ENCODE results near the gene HAO2.

Gene HAO2

GRCh38 chr1:119410961-119411360, 42.4 kb downstream of the HAO2 start:
- TF ChIP-seq CTCF (IDR thresholded peaks at IDR 0.05; ENCODE audit: insufficient read depth, missing control alignments): no peak
- DNase-seq (ENCODE audit: insufficient read length, low spot score): no peak

GRCh38 chr1:119414950-119415349, 46.4 kb downstream of the HAO2 start, which contains the start of gene HSD3B2:
TSS of gene HSD3B2 (plus strand) at chr1:119415150. CDS start at chr1:119415420, 270 bp downstream.
- FAIRE-seq (no peak), DNase-seq (ENCODE audit: insufficient read length, low spot score) (no peak)
- no peak for TF ChIP-seq CTCF (IDR thresholded peaks at IDR 0.05; ENCODE audit: insufficient read depth, missing control alignments)

More at GRCh38 chr1:119410961-119411360, 42.4 kb downstream of the HAO2 start:
- FAIRE-seq: no peak

DNA sequence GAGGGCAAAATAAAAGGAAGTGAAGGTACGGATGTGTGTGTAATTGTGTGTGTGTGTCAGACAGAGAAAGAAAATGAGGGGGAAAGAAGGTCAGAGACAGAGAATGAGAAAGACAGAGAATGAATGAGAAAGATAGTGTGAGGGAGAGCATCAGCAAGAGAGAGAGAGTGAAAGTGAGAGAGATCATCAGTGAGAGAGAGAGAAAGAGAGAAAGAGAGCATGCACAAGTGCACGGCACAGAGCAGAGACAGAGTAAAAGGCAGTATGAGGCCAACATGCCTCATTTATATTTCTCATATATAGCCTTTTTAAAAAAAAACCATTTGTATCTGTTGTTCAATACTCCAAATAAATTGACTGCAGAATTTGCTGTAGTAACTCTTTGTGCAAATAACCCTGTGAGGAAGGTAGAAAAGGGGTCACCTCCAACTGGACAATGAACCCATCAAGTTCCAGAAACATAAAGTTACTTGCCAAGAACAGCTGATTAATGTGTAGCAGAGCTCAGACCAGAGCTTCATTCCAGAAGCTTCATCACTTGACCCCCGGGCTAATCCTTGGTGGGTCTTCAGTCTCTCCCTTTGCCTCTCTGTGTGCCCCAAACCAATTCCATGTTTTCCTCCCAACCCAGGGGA, 47.5 kb downstream of the HAO2 start:
- FAIRE-seq: no peak
- no peak for TF ChIP-seq CTCF (IDR thresholded peaks at IDR 0.05; ENCODE audit: insufficient read depth, missing control alignments)
- DNase-seq (ENCODE audit: insufficient read length, low spot score): no peak

GRCh38 chr1:119419109-119419508, 50.5 kb downstream of the HAO2 start:
- FAIRE-seq: no peak
- no peak for DNase-seq (ENCODE audit: insufficient read length, low spot score)
- TF ChIP-seq CTCF (IDR thresholded peaks at IDR 0.05; ENCODE audit: insufficient read depth, missing control alignments): no peak

DNA sequence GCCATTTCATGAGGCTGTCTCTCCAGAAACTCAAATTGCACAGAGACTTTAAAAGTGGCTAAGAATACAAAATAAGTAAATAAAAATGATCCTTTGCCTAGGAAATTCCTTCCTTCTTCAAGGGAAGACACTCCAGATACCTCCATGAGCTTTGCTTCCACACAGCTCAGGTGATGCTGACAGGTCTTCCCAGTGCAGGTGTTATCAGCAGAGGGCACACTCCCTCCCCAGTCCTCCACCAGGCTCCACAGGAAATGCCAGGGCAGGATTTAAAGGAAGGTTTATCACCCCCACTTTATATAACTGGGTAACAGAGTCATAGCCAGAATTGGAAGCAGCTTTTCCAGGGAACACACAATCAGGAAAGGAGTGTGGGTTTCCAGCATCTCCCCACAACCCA, 52.1 kb downstream of the HAO2 start:
- FAIRE-seq (no peak), DNase-seq (ENCODE audit: insufficient read length, low spot score) (no peak)

DNA sequence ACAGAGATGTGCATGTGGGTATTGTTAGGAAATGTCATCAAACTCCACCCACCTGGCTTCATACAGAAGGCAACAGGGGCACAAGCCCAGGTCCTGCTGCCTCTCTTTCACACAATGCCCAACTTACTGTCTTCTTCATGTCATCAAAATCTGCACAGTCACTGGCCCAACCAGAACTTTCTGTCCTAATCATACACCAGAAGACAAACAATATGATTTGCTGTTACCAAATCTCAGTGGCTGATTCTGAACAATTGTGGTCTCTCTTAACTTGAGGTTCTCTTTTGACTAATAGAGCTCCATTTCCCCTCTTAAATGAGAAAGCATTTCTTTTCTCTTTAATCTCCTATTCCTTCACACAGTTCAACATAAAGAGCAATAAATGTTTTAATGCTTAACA, 54.0 kb downstream of the HAO2 start:
- DNase-seq (ENCODE audit: insufficient read length, low spot score) (no peak), FAIRE-seq (no peak)
- no peak for TF ChIP-seq CTCF (IDR thresholded peaks at IDR 0.05; ENCODE audit: insufficient read depth, missing control alignments)

More for the DNA sequence above, 52.1 kb downstream of the HAO2 start:
- no peak for TF ChIP-seq CTCF (IDR thresholded peaks at IDR 0.05; ENCODE audit: insufficient read depth, missing control alignments)

DNA sequence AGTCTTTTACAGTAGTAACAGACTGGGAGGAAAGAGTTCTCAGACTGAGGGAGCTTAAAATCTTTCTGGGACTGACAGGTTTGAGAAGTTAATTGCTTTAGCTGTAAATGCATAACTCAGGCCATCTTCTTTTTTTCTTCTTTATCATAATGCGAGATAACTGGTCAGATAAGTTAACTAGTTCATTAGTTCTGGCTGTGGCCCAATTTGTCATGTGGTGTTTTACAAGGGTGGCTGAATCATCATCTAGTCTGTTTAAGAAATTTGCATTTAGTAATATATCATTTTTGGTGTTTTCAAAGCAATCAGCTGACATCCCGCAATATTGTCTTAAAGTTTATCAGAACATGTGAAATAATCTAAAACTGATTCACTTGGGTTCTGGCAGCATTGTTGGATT, 60.4 kb downstream of the HAO2 start:
- FAIRE-seq (no peak), DNase-seq (ENCODE audit: insufficient read length, low spot score) (no peak)
- TF ChIP-seq CTCF (IDR thresholded peaks at IDR 0.05; ENCODE audit: insufficient read depth, missing control alignments): no peak

All from D721Med (cell line).